Activated CD8-positive, alpha-beta memory T cell treated with anti-CD3 and anti-CD28 coated beads, Interleukin-2, amount 50 U/mL, for 4 hours (primary cell): ENCODE measurements around the gene C6orf132.

Experiments used
- DNase-seq: peaks from one replicate; pipeline ENCODE4 v3.0.0-alpha.2; 2020

C6orf132 gene

GRCh38 chr6:42104095-42104803 is 38.2 kb downstream of the C6orf132 start:
- DNase-seq = peak; percentile 71

- no peak for DNase-seq
Measured at GRCh38 chr6:42103753-42104094, 38.7 kb downstream of the C6orf132 start.

- DNase-seq = no peak
Measured at GRCh38 chr6:42103216-42103615, 39.2 kb downstream of the C6orf132 start.

GRCh38 chr6:42101186-42101657 is 41.2 kb downstream of the C6orf132 start:
- DNase-seq = no peak

GRCh38 chr6:42100029-42100901 is 42.2 kb downstream of the C6orf132 start:
- DNase-seq = no peak

- DNase-seq = no peak
Measured at GRCh38 chr6:42099340-42100028, 42.9 kb downstream of the C6orf132 start.

GRCh38 chr6:42095776-42096541 is 46.5 kb downstream of the C6orf132 start:
- no peak for DNase-seq

GRCh38 chr6:42095094-42095493 is 47.3 kb downstream of the C6orf132 start:
- DNase-seq = no peak

- DNase-seq = no peak
Measured at GRCh38 chr6:42093582-42094329, 48.7 kb downstream of the C6orf132 start.

GRCh38 chr6:42091718-42092023 is 50.7 kb downstream of the C6orf132 start:
- DNase-seq = no peak

- DNase-seq = no peak
Measured at GRCh38 chr6:42090819-42091717, 51.4 kb downstream of the C6orf132 start.

- no peak for DNase-seq
Measured at GRCh38 chr6:42088101-42088591, 54.3 kb downstream of the C6orf132 start.

GRCh38 chr6:42086046-42087035 is 56.1 kb downstream of the C6orf132 start:
- no peak for DNase-seq

GRCh38 chr6:42084889-42085288 is 57.5 kb downstream of the C6orf132 start:
- no peak for DNase-seq

GRCh38 chr6:42083530-42083929 is 58.9 kb downstream of the C6orf132 start:
- DNase-seq = no peak

GRCh38 chr6:42079941-42080464 is 62.4 kb downstream of the C6orf132 start:
- DNase-seq = no peak

GRCh38 chr6:42078386-42078785 is 64.0 kb downstream of the C6orf132 start:
- no peak for DNase-seq

- DNase-seq = peak; percentile 62
Measured at GRCh38 chr6:42075159-42075838, 67.1 kb downstream of the C6orf132 start.

- DNase-seq = no peak
Measured at GRCh38 chr6:42073287-42073686, 69.1 kb downstream of the C6orf132 start.
